IPS-NIHi7 (cell line): ENCODE data around the gene MUS81.

Experiments
- DNase-seq: peaks from one replicate; pipeline ENCODE4 v3.0.0; 2012; ENCODE audit warnings: mixed read lengths; ENCODE audit errors: extremely low spot score

MUS81 gene

DNA sequence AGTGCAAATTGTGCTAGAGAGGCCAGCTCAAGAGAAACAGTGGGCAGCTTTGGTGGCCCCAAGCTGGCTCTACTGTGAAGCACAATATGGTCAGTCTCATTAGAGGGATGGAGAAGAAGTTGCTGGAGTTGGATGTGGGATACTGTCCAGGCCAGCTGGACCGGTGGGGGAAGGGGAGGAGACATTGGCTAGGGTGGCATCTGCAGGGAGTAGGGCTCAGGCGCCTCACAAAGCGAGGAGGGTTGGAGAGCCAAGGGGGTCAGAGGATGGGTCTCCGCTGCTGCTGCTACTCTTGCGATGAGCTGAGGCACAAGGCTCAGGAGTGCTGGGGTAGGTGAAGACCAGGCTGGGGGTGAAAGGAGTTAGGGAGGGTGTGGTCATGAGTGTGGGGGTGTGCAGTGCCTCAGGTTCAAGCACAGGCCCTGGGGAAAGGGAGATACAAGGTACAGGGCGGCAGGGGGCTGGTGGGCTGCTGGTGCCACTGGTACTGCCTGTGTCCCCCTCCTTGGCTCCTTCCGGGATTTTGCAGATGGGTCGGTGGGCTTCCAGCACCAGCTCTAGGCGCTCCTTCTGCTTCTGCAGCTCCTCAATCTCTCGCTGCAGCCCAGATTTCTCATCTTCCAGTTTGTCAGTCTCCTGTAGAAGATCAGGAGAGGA, 32.6 kb downstream of the MUS81 start:
- no peak for DNase-seq

DNA sequence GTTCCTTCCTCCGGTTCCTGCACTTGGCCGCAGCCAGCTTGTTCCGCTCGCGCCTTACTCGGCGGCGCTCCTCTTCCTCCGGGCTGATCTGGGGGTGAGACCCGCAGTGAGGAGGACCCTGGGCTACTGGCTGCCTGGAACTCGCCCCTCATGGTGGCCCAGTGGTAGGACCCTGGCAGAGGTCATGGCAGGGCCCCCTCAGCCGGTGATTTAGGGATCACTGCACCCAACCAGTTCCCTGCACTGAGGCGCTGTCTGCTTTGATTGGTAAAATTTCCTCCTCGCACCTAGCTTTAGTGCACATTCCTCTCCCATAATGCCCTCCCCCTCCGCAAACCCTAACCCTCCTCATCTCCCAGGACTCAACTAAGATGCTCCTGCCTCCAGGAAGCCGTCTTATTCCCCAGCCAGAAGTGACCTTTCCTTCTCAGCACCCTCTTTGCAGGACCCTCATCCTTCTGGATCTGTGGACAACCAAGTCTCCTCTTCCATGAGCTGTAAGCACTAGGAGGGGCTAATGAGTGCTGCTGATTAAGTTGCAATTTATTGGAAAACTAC, 33.9 kb downstream of the MUS81 start:
- DNase-seq = no peak

DNA sequence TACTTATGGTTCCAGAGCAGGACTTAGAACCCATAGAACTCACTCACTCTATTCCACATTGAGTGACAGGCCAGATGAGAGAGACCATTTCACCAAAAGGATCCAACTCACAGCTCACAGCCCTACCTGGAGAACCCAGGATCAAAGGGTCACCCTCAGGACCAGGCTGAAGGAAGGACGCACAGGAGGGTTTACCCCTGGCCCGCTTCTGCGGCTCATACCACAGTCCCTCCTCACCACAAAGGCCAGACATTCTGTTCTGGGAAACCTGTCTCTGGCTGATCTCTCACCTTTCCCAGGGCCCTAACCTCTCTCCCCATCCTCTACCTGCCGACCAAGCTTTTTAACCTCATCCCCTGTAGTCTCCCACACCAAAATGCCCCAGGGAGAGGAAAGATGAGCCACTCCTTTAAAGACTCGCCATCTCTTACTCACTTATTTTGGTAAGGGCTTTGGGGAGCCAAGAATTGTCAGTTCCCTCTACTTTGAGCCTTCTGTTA, 35.3 kb downstream of the MUS81 start:
- no peak for DNase-seq

DNA sequence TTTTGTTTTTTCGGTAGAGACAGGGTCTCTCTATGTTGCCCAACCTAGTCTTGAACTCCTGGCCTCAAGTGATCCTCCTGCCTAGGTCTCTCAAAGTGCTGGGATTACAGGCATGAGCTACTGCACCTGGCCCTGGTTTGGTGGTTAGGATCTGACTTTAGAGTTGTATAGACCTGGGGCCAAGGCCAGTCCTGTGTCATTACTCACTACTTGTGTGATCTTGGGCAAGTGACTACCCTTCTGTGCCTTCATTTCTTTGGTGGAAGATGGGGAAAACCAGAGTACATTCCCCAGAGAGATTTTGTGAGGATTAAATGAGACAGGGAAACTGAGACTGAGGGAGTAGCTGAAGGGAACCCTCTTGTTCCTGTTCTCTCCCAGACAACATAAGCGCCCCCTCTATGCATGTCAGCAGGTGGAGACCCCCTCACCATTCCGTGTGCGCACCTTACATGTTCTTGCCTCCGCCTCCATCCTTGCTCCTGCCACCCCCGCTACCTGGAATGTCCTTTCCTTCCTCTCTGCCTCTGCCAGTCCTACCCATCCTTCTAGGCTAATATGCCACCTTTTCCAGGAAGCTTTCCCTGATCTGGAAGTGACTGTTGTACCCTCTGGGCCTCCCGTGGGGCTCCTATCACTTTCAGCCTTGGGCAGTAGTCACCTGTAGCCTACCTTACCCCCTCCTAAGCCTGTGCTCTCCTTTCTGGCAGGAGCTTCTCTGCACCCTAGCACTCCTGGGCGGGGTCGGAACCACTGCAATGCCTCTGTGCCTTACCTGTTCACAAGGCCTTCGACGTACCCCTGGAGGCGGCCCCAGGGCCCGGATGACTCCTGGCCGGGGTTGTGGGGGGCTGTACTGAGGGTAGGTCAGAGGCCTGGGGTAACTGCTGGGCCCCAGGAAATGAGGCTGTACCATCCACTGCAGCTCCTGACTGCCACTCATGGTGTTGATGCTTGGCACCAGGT, 36.1 kb downstream of the MUS81 start:
- no peak for DNase-seq

DNA sequence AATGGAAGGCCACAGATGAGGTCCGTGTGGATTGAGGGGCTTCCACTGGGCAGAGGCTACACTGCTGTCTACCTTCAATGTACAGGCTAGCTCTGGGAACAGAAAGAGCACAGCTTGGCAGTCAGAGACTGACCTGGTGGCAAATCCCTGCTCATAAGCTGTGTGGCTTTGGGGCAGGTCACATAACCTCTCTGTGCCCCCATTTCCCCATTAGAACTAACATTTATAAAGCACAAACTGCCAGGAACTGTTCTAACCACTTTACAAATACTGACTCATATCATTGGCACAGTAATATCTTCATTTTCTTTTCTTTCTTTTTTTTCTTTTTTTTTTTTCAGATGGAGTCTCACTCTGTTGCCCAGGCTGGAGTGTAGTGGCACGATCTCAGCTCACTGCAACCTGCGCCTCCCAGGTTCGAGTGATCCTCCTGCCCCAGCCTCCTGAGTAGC, 36.8 kb downstream of the MUS81 start:
- no peak for DNase-seq

DNA sequence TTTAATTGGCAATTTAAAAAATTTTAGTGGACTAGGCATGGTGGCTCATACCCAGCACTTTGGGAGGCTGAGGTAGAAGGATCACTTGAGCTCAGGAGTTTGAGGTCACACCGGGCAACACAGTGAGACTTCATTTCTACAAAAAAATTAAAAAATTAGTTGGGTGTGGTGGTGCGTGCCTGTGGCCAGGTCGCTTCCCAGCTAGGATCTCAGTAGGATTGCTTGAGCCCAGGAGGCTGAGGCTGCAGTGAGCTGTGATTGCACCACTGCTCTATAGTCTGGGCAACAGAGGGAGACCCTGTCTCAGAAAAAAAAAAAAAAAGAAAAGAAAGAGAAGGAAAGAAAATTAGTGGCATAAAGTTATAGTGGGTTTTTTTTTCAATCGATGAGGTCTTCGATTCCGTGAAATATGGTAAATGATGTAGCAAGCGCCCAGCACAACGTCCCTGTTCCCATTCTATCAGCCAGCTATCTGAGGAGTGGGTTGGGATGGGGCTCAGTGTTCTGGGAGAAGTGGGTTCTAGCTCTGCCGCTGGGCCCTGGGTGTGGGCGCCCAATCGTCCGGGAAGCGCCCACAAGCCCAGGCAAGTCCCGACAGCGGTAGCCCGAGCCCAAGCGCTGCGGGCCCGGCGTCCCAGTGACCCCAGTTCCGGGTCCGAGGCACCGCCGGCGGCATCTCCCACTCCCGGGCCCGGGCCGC, 38.6 kb downstream of the MUS81 start:
- DNase-seq = no peak

- peak; percentile 53 for DNase-seq
These were observed 39.3 kb downstream of the MUS81 start for GRCh38 chr11:65899356-65900124.

- DNase-seq = peak; percentile 92
These were observed 40.1 kb downstream of the MUS81 start, which contains the start of gene FOSL1 for GRCh38 chr11:65900125-65900898. FOSL1 (minus strand) TSS chr11:65900388; CDS start chr11:65900339, 49 bp downstream.

DNA sequence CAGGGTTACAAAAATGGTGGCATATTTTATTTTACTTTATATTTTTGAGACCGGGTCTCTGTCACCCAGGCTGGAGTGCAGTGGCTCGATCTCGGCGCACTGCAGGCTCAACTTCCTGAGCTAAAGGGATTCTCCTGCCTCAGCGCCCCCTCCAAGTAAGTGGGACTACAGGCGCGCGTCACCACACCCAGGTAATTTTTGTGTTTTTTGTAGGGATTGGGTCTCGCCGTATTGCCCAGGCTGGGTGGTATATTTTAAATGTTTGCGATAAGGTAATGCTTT, 40.6 kb downstream of the MUS81 start:
- no peak for DNase-seq

DNA sequence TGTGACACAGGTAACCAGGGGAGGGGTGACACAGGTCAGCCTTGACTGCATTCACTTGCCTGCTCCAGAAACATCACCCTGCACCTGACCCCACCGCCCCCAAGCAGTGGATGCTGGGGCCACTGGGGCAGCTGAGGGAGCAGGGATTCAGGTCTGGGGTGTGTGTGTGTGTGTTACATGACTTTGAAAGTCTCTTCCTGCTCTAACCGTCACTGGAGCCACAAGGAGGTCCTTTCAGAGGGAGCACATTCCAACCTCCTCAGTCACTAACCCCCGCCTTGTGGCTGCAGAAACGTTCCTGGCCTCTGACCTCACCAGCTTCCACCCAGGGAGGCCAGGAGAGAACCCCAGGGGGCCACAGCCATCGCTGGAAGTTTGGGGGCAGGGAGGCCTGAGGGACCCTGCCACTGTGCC, 42.8 kb downstream of the MUS81 start:
- DNase-seq = peak; percentile 58

- no peak for DNase-seq
These were observed 43.5 kb downstream of the MUS81 start for GRCh38 chr11:65903715-65904114.

- DNase-seq = no peak
These were observed 46.4 kb downstream of the MUS81 start for GRCh38 chr11:65906602-65907001.

- DNase-seq = no peak
These were observed 47.6 kb downstream of the MUS81 start for GRCh38 chr11:65907878-65908277.

DNA sequence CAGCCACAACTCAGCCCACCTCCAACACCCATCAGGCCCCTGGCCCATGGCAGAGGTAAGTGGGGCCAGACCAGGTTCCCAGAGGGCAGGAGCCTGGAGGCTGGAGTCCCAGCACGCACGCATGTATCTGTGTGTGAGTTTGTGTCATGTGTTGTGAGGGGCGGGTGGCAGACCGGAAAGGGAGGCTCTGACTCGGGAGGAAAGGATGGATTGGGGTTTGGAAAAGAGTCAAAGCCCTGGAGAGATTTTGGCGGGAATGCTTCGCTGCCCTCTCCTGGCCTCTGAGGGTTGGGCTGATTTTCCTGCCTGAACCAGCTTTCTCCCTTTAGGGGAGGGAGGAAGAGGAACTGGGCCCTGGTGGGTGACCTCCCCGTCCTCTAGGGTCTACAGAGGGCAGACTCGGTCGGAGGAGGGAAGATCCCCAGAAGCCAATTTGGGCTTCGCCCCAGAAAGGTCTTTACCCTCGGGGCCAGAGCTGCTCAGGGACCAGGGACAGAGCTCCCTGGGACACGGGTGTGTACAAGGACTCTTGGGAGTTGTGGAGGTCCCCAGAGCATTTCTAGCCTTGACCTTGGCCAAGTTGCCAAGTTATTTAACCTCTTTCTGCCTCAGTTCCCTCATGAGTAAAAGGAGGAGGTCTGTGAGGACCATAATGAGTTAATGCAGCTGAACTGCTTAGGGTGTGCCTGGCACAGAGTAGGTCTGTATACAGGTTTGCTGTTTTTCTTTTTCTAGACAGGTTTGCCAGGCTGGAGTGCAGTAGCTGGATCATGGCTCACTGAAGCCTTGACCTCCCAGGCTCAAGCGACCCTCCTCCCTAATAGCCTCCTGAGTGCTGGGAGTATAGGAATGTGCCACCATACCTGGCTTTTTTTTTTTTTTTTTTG, 51.7 kb downstream of the MUS81 start:
- DNase-seq = peak; percentile 76

- DNase-seq = peak; percentile 5
These were observed 52.6 kb downstream of the MUS81 start for GRCh38 chr11:65912845-65913244.

DNA sequence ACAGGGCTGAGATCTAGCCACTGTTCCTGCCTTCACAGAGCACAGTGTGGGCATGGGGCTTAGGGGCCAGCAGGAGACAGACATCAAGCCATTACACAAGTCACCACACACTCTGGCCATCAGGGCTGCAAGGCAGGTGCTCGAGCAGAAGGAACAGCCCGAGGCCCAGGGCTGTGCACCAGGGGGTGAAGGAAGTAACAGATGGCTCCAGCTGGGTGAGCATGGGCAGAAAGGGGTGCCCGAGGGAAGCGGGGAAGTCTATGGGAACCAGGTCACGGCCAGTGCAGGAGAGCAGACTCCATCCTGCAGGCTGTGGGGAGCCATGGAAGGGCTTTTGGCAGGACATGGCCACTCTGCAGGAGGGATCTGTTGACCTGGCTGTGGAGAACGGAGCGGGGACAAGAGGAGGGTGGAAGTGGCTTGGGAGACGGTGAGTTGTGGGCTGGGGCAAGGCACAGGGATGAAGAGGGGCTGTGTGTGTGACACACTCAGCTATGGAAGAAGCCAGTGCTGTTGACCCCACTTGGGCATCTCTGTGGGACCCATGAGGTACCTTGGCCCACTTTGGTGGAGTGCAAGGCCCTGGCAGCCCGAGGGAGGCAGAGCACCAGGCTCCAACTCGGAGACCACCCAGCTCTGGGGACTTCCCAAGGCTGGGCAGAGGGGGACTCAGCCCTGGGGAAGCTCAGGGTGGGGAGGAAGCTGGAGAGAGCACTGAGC, 55.0 kb downstream of the MUS81 start:
- no peak for DNase-seq

GRCh38 chr11:65915821-65916251, 55.6 kb downstream of the MUS81 start:
- DNase-seq = peak; percentile 68
